HG03175 (cell line): ENCODE data around the gene FLNC.

Experiments used
- ATAC-seq: cut with Tn5 transposase; IDR thresholded peaks from one replicate; pipeline ENCODE4 v1.9.1; 2021; ENCODE audit warnings: mild to moderate bottlenecking, moderate library complexity; ENCODE audit not compliant: unreplicated experiment

Gene FLNC

GRCh38 chr7:128878226-128879105 is 48.3 kb downstream of the FLNC start:
- no peak for ATAC-seq

GRCh38 chr7:128879461-128879938 is 49.3 kb downstream of the FLNC start:
- no peak for ATAC-seq

GRCh38 chr7:128879939-128880746 is 49.9 kb downstream of the FLNC start:
- ATAC-seq: no peak

GRCh38 chr7:128880791-128881457 is 50.7 kb downstream of the FLNC start:
- no peak for ATAC-seq

GRCh38 chr7:128881458-128882125 is 51.4 kb downstream of the FLNC start:
- ATAC-seq: no peak

GRCh38 chr7:128882134-128882533 is 51.9 kb downstream of the FLNC start:
- no peak for ATAC-seq

GRCh38 chr7:128883622-128884448 is 53.6 kb downstream of the FLNC start:
- ATAC-seq: peak; percentile 56

- ATAC-seq: no peak
These were observed 54.6 kb downstream of the FLNC start for GRCh38 chr7:128884561-128885369.

- ATAC-seq: no peak
These were observed 55.4 kb downstream of the FLNC start for GRCh38 chr7:128885370-128886187.

GRCh38 chr7:128886391-128887168 is 56.4 kb downstream of the FLNC start:
- ATAC-seq: no peak

- no peak for ATAC-seq
These were observed 57.2 kb downstream of the FLNC start for GRCh38 chr7:128887169-128888038.

GRCh38 chr7:128888039-128888755 is 58.0 kb downstream of the FLNC start:
- ATAC-seq: no peak

- no peak for ATAC-seq
These were observed 58.5 kb downstream of the FLNC start for GRCh38 chr7:128888756-128889095.

GRCh38 chr7:128889121-128889520 is 58.9 kb downstream of the FLNC start:
- ATAC-seq: no peak

GRCh38 chr7:128890306-128891109 is 60.3 kb downstream of the FLNC start:
- no peak for ATAC-seq
